GM18507 (cell line): ENCODE data around the gene FRMD8.
A peak's percentile ranks its signal among the peaks of the same experiment; 100 is the strongest.

Source experiments
- DNase-seq: peaks from one replicate; pipeline ENCODE4 v3.0.0; 2011; ENCODE audit warnings: low read depth; ENCODE audit not compliant: insufficient read length; ENCODE audit errors: extremely low spot score
- FAIRE-seq: peaks from 2 replicates; lab custom pipeline; 2011; peaks lifted over from hg19 to GRCh38; lab: Jason Lieb, UNC

FRMD8 gene

DNA sequence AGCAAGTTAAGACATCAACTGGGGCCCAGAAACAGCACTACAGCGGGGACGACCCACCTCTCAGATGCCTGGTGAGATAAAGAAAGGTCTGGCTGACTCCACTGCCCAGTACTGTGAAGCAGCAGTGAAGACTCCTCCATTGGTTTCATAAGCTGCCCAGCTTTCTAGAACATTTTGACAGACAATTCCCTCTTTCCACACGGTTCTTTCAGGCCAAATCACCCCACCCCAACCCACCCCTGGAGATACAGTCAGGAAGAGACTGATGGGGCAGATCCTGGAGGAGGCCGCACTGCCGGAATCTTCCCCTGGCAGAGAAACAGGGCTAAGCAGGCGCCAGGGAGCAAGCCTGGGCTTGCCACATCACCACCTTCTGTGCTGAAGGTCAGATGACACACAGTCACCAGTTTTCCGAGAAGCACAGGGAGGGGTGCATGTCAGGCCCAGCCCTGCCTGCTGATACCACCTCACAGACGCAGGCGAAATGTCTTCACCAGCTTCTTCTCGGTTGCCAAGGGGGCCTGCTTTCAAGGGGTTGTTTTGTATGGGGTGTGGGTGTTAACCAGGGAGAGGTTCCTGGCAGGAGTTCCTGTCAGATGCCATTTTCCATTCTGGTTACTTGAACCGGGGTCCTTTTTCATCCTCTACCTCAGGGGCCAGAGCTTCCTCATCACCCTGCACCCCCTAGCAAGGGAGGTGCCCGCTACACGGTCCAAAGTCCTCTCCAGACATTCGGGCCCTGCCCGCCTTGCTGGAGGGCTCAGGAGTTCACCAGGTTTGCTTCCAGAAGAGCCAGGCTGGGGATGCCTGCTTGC is 34.7 kb downstream of the FRMD8 start:
- FAIRE-seq, result peak; percentile 89

DNA sequence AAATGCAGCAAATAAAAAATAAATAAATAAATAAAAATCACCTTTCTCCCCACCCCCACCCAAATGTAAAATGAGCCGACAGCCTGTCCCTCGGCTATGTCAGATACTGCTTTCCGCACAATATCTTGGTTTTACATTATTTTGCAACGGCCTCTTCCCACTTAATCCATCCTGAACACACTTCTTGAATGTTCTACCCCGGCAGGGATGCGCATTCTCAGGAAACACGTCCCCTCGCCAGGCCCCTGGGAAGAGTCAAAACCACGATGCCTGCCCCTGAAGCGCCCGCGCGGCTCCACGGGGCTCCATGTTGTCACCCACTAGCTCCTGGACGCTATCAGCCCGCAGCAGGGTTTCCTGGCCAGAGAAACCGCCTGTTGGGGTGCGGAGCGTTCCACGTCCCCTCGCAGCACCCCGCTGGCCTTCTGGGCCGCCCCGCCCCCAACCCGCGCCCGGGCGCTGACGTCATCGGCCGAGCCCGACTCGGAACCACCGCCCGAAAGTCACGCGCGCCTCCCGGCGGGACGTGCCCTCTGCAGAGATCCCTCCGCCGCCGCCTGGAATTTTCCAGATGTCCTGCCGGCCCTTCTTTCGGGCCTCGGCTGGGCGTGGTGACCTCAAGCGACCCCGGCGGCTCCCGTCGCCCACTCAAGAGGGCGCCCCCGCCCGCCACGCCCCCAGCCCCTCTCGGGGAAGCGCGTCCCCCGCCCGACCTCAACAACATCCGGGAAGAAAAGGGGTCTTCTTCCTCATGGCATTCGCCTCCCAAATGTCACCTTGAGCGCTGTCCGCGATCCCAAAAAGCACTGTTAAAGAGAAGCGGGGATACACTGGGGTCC is 35.6 kb downstream of the FRMD8 start:
- DNase-seq (peak; percentile 61), FAIRE-seq (peak; percentile 71)

More for the DNA sequence above, 34.7 kb downstream of the FRMD8 start:
- DNase-seq, result no peak

DNA sequence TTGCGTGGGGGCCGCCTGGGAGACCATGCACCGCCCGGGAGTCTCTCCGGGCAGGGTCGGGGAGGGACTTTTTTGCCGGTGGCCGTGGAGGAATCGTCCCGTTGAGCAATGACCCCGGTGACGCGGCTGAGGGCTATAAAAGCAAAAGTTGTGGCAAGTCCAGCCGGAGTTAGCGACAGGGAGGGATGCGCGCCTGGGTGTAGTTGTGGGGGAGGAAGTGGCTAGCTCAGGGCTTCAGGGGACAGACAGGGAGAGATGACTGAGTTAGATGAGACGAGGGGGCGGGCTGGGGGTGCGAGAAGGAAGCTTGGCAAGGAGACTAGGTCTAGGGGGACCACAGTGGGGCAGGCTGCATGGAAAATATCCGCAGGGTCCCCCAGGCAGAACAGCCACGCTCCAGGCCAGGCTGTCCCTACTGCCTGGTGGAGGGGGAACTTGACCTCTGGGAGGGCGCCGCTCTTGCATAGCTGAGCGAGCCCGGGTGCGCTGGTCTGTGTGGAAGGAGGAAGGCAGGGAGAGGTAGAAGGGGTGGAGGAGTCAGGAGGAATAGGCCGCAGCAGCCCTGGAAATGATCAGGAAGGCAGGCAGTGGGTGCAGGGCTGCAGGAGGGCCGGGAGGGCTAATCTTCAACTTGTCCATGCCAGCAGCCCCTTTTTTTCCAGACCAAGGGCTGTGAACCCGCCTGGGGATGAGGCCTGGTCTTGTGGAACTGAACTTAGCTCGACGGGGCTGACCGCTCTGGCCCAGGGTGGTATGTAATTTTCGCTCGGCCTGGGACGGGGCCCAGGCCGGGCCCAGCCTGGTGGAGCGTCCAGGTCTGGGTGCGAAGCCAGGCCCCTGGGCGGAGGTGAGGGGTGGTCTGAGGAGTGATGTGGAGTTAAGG is 36.4 kb downstream of the FRMD8 start, which contains the start of gene NEAT1:
TSS of gene NEAT1 (plus strand) at position 166 of the 883 bp plus-strand sequence.
- FAIRE-seq (peak; percentile 57), DNase-seq (peak; percentile 58)

DNA sequence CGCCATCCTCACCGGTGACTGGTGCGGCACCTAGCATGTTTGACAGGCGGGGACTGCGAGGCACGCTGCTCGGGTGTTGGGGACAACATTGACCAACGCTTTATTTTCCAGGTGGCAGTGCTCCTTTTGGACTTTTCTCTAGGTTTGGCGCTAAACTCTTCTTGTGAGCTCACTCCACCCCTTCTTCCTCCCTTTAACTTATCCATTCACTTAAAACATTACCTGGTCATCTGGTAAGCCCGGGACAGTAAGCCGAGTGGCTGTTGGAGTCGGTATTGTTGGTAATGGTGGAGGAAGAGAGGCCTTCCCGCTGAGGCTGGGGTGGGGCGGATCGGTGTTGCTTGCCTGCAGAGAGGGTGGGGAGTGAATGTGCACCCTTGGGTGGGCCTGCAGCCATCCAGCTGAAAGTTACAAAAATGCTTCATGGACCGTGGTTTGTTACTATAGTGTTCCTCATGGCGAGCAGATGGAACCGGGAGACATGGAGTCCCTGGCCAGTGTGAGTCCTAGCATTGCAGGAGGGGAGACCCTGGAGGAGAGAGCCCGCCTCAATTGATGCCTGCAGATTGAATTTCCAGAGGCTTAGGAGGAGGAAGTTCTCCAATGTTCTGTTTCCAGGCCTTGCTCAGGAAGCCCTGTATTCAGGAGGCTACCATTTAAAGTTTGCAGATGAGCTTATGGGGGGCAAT is 37.2 kb downstream of the FRMD8 start:
- DNase-seq (no peak), FAIRE-seq (no peak)

DNA sequence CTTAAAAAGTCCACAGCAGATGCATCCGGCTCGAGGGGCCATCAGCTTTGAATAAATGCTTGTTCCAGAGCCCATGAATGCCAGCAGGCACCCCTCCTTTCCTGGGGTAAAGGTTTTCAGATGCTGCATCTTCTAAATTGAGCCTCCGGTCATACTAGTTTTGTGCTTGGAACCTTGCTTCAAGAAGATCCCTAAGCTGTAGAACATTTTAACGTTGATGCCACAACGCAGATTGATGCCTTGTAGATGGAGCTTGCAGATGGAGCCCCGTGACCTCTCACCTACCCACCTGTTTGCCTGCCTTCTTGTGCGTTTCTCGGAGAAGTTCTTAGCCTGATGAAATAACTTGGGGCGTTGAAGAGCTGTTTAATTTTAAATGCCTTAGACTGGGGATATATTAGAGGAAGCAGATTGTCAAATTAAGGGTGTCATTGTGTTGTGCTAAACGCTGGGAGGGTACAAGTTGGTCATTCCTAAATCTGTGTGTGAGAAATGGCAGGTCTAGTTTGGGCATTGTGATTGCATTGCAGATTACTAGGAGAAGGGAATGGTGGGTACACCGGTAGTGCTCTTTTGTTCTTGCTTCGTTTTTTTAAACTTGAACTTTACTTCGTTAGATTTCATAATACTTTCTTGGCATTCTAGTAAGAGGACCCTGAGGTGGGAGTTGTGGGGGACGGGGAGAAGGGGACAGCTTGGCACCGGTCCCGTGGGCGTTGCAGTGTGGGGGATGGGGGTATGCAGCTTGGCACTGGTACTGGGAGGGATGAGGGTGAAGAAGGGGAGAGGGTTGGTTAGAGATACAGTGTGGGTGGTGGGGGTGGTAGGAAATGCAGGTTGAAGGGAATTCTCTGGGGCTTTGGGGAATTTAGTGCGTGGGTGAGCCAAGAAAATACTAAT is 38.0 kb downstream of the FRMD8 start:
- DNase-seq (no peak), FAIRE-seq (no peak)

DNA sequence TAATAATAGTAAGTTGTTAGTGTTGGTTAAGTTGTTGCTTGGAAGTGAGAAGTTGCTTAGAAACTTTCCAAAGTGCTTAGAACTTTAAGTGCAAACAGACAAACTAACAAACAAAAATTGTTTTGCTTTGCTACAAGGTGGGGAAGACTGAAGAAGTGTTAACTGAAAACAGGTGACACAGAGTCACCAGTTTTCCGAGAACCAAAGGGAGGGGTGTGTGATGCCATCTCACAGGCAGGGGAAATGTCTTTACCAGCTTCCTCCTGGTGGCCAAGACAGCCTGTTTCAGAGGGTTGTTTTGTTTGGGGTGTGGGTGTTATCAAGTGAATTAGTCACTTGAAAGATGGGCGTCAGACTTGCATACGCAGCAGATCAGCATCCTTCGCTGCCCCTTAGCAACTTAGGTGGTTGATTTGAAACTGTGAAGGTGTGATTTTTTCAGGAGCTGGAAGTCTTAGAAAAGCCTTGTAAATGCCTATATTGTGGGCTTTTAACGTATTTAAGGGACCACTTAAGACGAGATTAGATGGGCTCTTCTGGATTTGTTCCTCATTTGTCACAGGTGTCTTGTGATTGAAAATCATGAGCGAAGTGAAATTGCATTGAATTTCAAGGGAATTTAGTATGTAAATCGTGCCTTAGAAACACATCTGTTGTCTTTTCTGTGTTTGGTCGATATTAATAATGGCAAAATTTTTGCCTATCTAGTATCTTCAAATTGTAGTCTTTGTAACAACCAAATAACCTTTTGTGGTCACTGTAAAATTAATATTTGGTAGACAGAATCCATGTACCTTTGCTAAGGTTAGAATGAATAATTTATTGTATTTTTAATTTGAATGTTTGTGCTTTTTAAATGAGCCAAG is 38.9 kb downstream of the FRMD8 start:
- DNase-seq (no peak), FAIRE-seq (no peak)

DNA sequence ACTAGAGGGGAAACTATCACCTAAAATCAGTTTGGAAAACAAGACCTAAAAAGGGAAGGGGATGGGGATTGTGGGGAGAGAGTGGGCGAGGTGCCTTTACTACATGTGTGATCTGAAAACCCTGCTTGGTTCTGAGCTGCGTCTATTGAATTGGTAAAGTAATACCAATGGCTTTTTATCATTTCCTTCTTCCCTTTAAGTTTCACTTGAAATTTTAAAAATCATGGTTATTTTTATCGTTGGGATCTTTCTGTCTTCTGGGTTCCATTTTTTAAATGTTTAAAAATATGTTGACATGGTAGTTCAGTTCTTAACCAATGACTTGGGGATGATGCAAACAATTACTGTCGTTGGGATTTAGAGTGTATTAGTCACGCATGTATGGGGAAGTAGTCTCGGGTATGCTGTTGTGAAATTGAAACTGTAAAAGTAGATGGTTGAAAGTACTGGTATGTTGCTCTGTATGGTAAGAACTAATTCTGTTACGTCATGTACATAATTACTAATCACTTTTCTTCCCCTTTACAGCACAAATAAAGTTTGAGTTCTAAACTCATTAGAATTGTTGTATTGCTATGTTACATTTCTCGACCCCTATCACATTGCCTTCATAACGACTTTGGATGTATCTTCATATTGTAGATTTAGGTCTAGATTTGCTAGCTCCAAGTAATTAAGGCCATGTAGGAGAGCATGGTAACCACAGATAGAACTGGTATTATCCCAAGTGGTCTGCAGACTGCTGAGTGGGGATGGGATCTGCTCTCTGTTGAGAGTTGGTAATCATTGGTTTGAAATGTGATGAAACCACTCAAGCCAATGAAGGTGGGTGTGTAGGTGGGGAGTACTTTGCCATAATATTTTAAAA is 39.8 kb downstream of the FRMD8 start:
- FAIRE-seq (peak; percentile 77), DNase-seq (no peak)

DNA sequence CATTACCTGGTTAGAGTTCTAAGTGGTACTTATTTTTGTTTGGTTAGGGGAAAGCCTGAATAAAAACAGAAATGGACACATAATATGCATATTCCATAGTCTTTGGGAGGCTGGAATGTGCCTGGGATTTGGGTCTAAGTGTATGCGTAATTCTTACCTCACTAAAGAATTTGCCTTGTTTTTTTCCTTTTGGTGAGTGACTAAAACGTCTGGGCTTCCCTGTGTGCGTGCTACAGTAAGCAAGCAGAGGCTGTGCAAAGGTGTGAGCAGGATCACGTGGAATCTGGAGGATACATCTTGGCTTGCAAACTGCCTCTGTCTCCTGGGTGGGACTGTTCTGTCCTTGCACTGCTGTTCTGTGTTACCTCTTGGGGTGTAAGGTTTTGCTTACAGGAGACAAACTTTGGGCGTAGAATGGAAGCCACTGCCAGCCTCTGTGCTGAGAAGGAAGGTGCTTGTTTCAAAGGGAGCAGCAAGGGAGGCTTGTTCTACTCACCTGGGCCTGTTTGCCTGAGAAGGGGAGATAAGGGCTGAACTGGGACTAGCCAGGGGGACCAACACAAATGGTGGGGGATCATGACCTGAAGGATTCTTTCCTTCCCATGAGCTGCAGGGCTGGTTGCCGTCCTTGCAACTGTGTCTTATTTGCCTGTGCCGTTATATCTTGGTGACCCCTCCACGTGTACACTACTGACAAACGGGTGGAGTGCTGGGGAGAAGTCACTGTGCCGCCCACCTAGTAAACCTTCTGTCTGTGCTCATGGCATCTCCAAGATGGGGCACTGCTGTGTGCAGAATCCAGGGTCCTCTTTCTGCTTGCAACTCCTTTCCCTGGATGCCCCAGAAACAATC is 40.6 kb downstream of the FRMD8 start:
- FAIRE-seq, result no peak

DNA sequence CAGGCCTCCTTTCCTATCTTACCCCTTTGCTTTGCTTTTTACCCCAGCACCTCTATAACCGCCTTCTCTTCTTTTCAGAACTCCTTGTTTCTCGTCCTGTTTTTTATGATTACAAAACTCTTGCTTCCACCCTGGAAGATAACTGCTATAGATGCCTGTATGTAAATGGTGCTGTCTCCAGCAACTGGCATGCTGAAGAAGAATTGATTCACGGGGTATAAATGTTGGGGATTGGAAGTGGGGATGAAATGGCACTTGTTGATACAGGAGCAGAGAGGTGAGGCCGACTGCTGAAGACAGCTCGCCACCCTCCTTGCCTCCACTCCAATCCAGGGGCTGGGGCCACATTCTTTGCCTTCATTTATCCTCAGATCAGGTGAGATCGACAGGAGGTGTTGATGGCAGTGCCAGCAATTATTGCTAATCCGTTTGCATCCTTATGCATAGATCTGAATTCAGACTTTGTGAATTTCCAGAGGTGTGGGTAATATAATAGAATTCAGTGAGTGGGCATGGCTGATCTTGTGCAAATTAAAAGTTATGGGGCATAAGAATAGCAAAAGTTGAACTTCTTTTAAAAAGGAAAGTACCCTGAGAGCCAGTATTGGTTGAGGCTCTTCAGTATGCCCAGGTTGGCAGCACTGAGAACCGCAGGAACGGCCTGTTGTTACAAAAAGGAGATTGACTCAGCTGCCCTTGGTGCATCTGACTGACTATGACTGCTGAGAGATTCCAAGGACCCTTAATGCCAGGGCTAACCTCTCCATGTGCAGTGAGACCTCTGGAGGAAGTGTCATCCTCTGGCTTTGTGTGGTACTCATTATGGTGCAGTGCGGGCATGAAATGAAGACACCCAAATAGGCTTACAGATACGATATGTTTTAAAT is 41.5 kb downstream of the FRMD8 start:
- DNase-seq (no peak), FAIRE-seq (no peak)

More for the DNA sequence above, 40.6 kb downstream of the FRMD8 start:
- DNase-seq, result no peak

DNA sequence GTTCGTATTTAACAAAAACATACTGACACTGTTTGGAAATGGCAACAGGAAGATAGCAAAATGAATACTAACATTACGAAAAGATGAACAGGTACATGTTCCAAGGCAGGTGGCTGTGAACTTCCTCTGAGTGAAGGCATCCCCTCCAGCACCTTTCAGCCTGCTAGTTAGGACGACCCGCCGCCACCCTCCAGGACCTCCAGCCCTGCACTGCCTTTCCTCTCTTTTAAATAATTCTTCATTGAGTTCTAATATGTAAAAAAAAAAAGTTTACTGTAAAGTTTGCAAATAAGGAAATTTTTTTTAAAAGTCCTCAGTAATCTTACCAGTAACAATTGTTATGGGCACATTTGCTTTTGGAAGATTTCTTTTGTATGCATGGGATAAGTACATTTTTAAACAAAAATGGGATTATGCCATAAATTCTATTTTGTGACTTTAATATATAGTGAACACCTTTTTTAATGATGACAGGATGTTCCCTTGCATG is 42.2 kb downstream of the FRMD8 start:
- FAIRE-seq, result no peak
- DNase-seq, result no peak

DNA sequence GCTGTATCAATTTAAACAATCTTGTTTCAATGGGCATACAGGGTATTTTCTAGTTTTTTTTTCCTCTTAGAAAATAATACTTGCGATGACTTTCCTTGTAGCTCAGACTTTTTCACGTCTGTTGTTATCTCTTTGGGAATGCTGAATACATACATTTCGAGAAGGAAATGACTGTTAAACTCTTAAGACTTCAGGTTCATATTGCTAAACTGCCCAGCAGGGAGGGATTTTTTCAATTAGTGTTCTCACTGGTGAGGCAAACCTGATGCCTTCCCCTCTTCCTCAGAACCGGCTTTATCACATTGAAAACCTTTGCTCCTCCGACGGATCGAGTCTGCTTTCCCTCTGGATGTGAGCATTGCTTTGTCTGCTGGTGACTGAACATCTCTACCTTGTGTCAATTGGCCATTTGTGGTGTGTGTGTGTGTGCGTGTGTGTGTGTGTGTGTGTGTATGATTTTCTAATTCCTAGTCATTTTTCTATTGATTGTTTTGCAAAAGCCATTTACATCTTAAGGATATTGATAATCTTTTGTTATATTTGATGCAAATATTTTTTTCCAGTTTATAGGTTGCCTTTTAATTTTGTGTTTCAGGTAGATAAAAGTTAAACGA is 42.7 kb downstream of the FRMD8 start:
- FAIRE-seq, result no peak
- DNase-seq, result no peak

DNA sequence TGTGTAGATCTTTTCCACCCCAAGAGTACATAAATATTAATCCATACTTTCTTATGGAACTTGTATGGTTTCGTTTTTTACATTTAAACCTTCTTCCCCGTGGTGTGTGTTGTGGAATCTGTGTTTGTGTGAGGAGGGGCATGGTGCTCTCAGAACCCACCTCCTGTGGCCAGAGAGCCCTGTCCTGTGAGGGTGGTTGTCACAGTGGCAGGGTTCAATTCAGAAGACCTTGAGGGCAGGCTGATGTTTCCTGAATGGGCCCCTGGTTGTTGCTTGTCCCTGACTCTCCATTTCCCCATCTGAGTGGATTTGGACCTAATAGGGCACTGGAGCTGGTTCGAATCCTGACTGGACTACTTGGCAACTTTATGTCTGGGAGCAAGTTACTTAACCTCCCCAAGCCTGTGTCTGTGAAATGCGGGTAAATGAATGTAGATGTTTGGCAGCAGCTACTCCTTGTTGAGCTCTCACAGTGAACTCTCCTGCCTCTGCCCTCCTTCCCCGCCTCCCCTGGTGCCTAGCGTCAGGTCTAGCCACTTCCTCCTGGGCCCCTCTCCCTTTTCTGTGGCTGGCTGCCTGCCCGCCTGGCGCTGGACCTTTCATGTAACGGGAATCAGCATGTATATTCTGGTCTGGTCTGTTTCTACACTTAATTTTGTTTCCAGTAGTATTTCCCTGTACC is 43.4 kb downstream of the FRMD8 start:
- FAIRE-seq (peak; percentile 54), DNase-seq (no peak)

DNA sequence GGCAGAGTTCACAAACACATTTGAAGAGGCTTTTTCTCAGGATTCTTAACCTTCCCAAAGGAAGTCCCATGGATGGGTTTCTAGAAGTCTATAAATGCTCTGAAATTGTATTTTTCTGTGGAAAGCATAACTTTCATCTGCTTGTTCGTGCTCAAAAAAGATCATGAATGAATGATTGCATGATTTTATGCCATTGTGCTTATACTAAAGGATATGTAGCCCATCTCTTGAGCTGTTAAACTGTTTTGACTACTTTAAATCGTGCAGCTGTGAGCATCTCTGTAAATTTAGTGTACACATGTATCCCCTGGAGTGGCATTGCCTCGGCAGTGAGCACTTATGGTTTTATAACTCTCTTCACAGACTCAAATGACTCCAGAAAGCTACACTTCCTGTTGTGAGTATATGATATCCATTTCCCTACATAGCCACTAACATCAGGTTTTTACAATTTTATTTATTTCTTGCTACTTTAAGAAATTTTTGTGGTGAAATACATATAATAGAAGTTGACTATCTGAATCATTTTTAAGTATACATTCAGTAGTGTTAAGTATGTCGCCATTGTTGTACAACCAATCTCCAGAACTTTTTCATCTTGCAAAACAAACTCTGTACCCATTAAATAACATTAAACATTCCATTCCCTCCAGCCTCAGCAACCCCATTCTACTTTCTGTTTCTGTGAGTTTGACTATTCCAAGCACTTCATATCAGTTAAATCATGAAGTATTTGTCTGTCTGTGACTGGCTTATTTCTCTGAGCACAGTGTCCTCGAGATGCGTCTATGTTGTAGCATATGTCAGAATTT is 44.2 kb downstream of the FRMD8 start:
- DNase-seq (no peak), FAIRE-seq (no peak)
